GM12873 (cell line): ENCODE results near the gene SUOX.
A peak's percentile ranks its signal among the peaks of the same experiment; 100 is the strongest.

Experiments used
- CTCF ChIP-seq: IDR thresholded peaks from 2 replicates; pipeline ENCODE4 v1.5.1; 2012; ENCODE audit warnings: low read depth, mild to moderate bottlenecking, moderate library complexity, low read length, control low read depth; ENCODE audit not compliant: insufficient read depth; ENCODE audit errors: missing control alignments

Gene SUOX

DNA sequence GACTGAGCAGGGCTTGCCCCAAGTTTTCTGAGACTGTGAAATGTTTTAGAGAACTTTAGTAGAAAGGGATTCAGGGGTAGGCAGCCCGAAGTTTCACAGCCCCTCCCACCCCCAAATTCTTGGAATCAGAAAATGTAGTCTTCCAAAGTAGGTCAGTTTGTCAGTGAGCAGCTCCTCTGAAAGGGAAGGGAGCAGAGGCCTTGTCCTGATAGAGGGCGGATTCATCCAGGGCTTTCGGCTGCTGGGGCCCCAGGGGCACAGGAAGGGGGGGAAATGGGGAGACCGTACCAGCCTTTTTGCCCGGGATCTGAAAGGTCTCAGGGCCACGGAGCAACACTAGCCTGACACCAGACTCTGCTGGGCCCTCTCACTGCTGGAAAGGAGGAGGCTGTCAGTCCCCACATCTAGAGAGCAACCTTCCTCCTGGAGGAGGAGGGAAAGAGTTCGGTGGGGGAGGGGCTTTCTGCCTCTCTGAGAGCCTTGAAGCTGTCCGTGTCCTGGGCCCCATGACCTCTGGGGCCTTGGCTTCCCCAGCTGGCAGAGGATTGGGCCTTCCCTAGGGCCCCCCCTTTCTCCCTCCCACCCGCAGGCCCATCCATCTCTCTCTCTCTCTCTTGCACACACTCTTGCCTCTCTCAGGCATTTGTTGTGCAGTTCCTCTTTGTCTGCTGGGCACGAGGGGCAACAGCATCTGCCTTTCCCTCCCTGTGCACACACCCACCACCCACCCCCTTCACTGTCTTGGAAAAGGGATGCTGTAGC, 23.5 kb downstream of the SUOX start, which contains the start of gene IKZF4:
Gene IKZF4, plus strand, starts transcription at position 621 of the 762 bp plus-strand sequence. CDS start 451 bp downstream, outside the sequence.
- TF ChIP-seq CTCF = no peak

GRCh38 chr12:56021889-56022497, 24.9 kb downstream of the SUOX start:
- no peak for TF ChIP-seq CTCF

GRCh38 chr12:56028511-56029165, 31.6 kb downstream of the SUOX start:
- TF ChIP-seq CTCF = no peak

- no peak for TF ChIP-seq CTCF
Observed at GRCh38 chr12:56029166-56029519, 32.1 kb downstream of the SUOX start.

DNA sequence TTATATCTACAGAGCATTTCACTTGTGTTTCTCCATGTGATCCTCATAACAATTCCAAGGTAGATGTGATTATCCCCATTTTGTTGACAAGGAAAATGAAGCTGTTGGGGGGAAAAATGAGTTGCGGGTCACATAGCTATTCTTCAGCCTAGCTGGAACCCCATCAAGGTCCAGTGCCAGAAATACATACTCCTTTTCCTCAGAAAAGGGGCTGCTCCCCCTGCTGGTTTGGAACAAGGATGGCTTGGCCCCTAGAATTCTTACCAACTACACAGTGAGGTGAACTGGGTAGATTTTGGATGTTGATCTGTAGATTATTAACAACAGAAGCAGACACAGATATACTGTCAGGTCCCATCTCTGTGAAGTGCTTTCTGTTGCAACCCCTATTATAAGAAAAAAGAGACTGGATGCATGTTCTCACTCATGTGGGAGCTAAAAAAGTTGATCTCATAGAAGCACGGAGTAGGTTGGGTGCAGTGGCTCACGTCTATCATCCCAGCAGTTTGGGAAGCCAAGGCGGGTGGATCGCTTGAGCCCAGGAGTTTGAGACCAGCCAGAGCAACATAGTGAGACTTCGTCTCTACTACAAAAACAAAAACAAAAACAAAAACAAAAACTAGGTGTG, 32.7 kb downstream of the SUOX start:
- peak; percentile 75 for TF ChIP-seq CTCF

DNA sequence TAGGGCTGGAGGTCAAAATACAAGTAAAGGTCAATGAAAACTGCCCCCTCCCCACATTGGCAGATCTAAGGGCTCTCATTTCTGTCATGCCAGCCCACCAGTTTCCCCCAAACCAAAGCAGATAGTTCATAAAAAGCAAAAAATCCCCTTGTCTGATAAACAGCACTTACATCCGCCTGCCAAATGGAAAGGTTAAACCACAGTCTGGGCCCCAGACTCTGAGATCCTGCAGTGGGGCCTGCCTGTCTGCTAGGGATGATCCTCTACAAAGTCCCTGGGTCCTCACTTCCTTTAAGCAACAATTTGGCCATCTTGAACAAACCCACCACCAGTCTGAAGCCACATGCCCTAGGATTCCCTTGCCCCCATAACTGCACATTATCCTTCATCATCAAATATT, 34.9 kb downstream of the SUOX start:
- no peak for TF ChIP-seq CTCF
